Activated CD4-positive, alpha-beta T cell treated with anti-CD3 and anti-CD28 coated beads for 48 hours (primary cell): ENCODE results near the gene HSPA6.
"Not testable (repeated sequence)": the region's sequence is repeated elsewhere in the genome, so short reads cannot be mapped to it uniquely, and the experiment has no call there.

Experiments
- DNase-seq: peaks from one replicate; pipeline ENCODE4 v3.0.0-alpha.2; 2020

HSPA6 gene

GRCh38 chr1:161505686-161506085 lies 18.7 kb upstream of the HSPA6 start:
- no peak for DNase-seq

- DNase-seq: no peak
Observed at GRCh38 chr1:161506336-161507223, 17.8 kb upstream of the HSPA6 start.

GRCh38 chr1:161510477-161510876 lies 13.9 kb upstream of the HSPA6 start:
- no peak for DNase-seq

- DNase-seq: no peak
Observed at GRCh38 chr1:161511018-161511755, 13.2 kb upstream of the HSPA6 start.

- no peak for DNase-seq
Observed at GRCh38 chr1:161511756-161512060, 12.6 kb upstream of the HSPA6 start.

- not testable (repeated sequence) for DNase-seq
Observed at GRCh38 chr1:161512636-161513447, 11.5 kb upstream of the HSPA6 start.

GRCh38 chr1:161513448-161513780 lies 10.9 kb upstream of the HSPA6 start:
- not testable (repeated sequence) for DNase-seq

- not testable (repeated sequence) for DNase-seq
Observed at GRCh38 chr1:161513953-161514352, 10.4 kb upstream of the HSPA6 start.

- not testable (repeated sequence) for DNase-seq
Observed at GRCh38 chr1:161523041-161523816, 1.1 kb upstream of the HSPA6 start.

GRCh38 chr1:161524742-161525291 lies 477 bp downstream of the HSPA6 start:
- DNase-seq: peak; percentile 35

GRCh38 chr1:161525321-161525720 lies 981 bp downstream of the HSPA6 start:
- not testable (repeated sequence) for DNase-seq

- DNase-seq: not testable (repeated sequence)
Observed at GRCh38 chr1:161525918-161526317, 1.6 kb downstream of the HSPA6 start.

GRCh38 chr1:161528550-161528949 lies 4.2 kb downstream of the HSPA6 start:
- not testable (repeated sequence) for DNase-seq

GRCh38 chr1:161529463-161530104 lies 5.2 kb downstream of the HSPA6 start:
- not testable (repeated sequence) for DNase-seq

- DNase-seq: peak; percentile 89
Observed at GRCh38 chr1:161530158-161530557, 5.8 kb downstream of the HSPA6 start.

- peak; percentile 99 for DNase-seq
Observed at GRCh38 chr1:161530671-161531641, 6.6 kb downstream of the HSPA6 start.

- no peak for DNase-seq
Observed at GRCh38 chr1:161531986-161532643, 7.8 kb downstream of the HSPA6 start.

GRCh38 chr1:161532644-161533567 lies 8.6 kb downstream of the HSPA6 start:
- not testable (repeated sequence) for DNase-seq
